Ishikawa (cell line): ENCODE results near the gene PADI1.

Source experiments
- CEBPB ChIP-seq: IDR thresholded peaks from 2 replicates; pipeline ENCODE4 v1.6.1; 2012
- CREB1 ChIP-seq: IDR thresholded peaks from 2 replicates; pipeline ENCODE4 v1.6.1; 2012; ENCODE audit warnings: low read depth
- EGR1 ChIP-seq: IDR thresholded peaks from 2 replicates; pipeline ENCODE4 v1.6.1; 2012
- EP300 ChIP-seq: IDR thresholded peaks from 2 replicates; pipeline ENCODE4 v1.6.1; 2012; ENCODE audit warnings: borderline replicate concordance
- FOXM1 ChIP-seq: IDR thresholded peaks from 2 replicates; pipeline ENCODE4 v1.6.1; 2012; ENCODE audit warnings: low read depth, borderline replicate concordance
- NFIC ChIP-seq: IDR thresholded peaks from 2 replicates; pipeline ENCODE4 v1.6.1; 2012
- RAD21 ChIP-seq: IDR thresholded peaks from 2 replicates; pipeline ENCODE4 v1.6.1; 2012; ENCODE audit warnings: low read depth
- TAF1 ChIP-seq: IDR thresholded peaks from 2 replicates; pipeline ENCODE4 v1.6.1; 2012; ENCODE audit warnings: low read depth, mild to moderate bottlenecking
- TCF12 ChIP-seq: IDR thresholded peaks from 2 replicates; pipeline ENCODE4 v1.6.1; 2012; ENCODE audit warnings: low read depth
- TEAD4 ChIP-seq: IDR thresholded peaks from 2 replicates; pipeline ENCODE4 v1.6.1; 2012
- YY1 ChIP-seq: IDR thresholded peaks from 2 replicates; pipeline ENCODE4 v1.6.1; 2012; ENCODE audit warnings: low read depth
- ZBTB7A ChIP-seq: IDR thresholded peaks from 2 replicates; pipeline ENCODE4 v1.6.1; 2012; ENCODE audit warnings: low read depth
- TF ChIP-seq, protein P1 (sequence below): IDR thresholded peaks from 2 replicates; pipeline ENCODE4 v1.6.1; 2012
- TF ChIP-seq, protein P2 (sequence below): IDR thresholded peaks from 2 replicates; pipeline ENCODE4 v1.6.1; 2012
- TF ChIP-seq, protein P3 (sequence below): IDR thresholded peaks from 2 replicates; pipeline ENCODE4 v1.6.1; 2012; ENCODE audit warnings: low read depth, mild to moderate bottlenecking

Gene PADI1

DNA sequence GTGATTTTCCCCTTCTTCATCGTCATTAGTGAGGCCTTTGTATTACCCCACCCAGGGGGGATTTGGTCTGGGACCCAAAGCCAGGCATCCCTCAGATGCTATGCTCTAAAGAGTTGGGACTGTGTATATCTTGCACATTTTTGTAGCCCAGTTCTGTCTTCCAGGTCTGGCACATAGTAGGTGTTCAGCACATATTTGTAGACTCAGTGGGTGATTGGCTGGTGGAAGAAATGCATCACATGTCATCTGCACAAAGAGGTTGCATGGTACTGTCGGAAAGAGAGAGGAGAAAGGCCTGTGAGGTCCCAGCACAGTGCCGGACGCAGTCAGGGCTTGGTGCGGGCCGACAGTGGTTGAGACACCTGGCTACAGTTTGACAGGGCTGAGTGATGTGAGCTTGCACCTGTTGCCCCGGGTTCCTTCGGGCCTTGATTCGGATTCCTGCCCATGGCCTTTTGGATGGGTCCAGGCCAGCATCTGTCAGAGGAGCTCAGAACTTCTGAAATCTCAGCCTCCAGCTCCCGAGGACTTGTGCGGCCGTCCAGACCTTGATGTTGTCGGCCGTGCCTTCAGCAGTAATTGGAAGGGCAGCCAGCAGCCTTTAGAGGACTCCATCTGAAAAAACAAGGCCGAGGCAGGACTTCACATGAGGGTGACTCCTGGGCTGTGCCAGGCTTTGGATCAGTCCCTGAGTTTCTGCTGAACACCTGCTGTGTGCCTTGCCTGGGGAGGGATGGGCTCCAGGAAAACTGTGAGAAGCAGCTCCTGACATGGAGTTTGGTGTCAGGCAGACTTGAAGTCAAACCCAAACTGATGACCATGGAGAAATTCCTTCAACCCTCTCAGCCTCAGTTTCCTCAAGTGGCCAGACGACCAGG, 40.9 kb upstream of the PADI1 start:
- TF ChIP-seq TEAD4 (no peak), NFIC (no peak), CEBPB (no peak), FOXM1 (no peak)
- TF ChIP-seq, protein P1, sequence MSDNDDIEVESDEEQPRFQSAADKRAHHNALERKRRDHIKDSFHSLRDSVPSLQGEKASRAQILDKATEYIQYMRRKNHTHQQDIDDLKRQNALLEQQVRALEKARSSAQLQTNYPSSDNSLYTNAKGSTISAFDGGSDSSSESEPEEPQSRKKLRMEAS = no peak
- TF ChIP-seq, protein P2, sequence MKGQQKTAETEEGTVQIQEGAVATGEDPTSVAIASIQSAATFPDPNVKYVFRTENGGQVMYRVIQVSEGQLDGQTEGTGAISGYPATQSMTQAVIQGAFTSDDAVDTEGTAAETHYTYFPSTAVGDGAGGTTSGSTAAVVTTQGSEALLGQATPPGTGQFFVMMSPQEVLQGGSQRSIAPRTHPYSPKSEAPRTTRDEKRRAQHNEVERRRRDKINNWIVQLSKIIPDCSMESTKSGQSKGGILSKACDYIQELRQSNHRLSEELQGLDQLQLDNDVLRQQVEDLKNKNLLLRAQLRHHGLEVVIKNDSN = no peak

DNA sequence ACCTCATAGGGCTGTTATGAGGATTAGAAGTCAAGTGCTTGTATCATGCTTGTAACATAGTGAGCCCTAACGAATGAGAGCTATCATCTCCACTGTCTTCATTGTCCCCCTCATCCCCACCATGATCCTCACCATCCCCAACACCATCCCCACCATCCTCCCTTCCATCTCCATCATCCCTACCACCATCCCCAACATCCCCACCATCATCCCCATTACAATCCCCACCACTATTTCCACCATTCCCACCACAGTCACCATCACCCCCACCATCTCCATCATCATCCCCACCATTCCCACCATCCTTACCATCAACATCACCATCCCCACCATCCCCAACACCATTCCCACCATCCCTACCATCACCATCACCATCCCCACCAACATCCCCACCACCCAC, 39.1 kb upstream of the PADI1 start:
- TF ChIP-seq TEAD4 = no peak
- TF ChIP-seq NFIC = no peak
- TF ChIP-seq CEBPB = no peak

DNA sequence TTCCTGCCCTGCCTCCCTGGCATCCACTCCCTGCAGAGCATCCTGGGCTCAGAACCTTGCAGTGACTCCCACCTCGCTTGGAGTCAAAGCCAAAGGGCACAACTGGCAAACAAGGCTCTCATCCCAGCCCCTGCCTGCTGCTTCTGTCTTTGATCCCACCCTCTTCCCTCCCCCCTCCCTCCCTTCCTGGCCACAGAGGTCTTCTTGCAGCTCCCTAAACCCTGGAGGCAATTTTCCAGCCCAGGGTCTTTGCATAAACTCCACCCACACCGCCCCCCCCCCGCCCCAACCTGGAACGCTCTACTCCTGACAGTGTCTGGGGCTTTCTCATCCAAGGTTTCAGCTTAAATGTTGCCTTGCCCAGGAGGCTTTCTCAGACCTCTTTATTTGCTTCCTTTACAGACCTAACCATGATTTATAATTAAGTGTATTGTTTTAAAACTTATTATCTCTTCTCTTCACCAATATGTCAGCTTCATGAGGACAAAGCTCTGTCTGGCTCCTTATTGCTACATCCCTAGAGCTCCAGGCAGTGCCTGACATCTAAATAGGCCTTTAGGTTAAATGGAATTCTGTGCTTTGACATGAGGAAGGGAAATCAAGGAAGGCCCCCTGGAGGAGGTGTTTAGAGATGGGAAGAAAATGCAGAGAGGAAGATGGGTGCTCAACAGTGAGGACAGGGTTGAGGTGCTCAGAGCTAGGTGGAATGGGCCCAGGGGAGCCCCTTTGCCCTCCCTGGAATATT, 37.7 kb upstream of the PADI1 start:
- TF ChIP-seq NFIC (no peak), FOXM1 (no peak), EP300 (no peak), EGR1 (no peak), TEAD4 (no peak)
- TF ChIP-seq, protein P3, sequence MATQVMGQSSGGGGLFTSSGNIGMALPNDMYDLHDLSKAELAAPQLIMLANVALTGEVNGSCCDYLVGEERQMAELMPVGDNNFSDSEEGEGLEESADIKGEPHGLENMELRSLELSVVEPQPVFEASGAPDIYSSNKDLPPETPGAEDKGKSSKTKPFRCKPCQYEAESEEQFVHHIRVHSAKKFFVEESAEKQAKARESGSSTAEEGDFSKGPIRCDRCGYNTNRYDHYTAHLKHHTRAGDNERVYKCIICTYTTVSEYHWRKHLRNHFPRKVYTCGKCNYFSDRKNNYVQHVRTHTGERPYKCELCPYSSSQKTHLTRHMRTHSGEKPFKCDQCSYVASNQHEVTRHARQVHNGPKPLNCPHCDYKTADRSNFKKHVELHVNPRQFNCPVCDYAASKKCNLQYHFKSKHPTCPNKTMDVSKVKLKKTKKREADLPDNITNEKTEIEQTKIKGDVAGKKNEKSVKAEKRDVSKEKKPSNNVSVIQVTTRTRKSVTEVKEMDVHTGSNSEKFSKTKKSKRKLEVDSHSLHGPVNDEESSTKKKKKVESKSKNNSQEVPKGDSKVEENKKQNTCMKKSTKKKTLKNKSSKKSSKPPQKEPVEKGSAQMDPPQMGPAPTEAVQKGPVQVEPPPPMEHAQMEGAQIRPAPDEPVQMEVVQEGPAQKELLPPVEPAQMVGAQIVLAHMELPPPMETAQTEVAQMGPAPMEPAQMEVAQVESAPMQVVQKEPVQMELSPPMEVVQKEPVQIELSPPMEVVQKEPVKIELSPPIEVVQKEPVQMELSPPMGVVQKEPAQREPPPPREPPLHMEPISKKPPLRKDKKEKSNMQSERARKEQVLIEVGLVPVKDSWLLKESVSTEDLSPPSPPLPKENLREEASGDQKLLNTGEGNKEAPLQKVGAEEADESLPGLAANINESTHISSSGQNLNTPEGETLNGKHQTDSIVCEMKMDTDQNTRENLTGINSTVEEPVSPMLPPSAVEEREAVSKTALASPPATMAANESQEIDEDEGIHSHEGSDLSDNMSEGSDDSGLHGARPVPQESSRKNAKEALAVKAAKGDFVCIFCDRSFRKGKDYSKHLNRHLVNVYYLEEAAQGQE = no peak

DNA sequence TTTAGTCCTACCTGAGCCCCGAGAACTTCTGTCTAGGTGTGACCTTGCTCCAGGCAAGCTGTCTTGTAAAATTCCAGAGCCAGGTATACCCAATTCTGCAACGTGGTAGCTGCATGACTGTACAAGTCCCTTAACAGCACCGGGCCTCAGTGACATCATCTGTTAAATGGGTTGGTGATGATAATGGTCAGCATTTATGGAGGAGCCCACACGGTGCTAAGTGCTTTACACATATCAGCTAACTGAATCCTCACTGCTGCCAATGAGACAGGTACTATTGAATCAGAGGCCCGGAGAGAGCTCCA, 37.2 kb upstream of the PADI1 start:
- TF ChIP-seq RAD21 (no peak), NFIC (no peak), EGR1 (no peak), TEAD4 (no peak), CEBPB (no peak), YY1 (no peak), ZBTB7A (no peak), FOXM1 (no peak), EP300 (no peak), CREB1 (no peak), TCF12 (no peak)
- TF ChIP-seq, protein P3 = no peak
- TF ChIP-seq, protein P2 = no peak

DNA sequence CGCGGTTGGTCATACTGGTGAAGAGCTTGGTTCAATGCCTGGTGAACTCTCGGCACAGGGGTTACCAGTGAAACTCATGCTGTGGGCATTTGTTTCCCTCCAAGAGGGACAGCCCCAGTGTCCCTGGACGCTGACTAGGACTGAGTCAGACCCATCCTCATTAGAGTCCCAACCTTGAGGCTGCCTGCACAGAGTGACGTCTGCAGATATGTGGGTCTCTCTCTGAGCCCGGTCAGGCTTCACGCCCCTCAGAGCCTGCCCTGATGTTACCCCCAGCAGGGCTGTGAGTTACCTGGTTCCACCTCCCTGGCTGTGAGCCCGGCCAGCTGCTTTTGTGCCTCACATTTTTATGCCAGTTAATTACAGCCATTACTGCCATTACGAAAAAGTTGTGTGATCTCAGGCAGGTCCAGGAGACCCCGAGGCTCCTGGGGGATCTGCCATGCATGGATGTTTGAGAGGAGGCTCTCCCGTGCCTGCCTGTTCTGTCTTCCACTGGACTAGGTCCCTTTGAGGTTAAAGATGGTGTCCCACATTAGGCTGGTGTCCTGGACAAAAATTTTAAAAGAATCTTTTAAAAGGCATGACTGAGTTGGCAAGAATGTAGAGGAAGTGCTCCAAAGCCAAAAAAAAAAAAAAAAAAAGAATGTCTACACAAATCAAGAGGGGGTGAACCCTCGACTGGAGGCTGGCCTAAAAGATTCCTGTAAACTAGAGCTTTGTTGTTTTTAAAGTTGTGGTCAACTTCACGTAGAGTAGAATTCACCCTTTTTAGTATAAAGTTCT, 36.6 kb upstream of the PADI1 start:
- no peak for TF ChIP-seq EGR1
- peak; percentile 43; the same call in 1 of the 2 replicates for TF ChIP-seq YY1
- peak; percentile 51 for TF ChIP-seq TEAD4
- peak; percentile 81; the same call in 1 of the 2 replicates for TF ChIP-seq ZBTB7A
- no peak for TF ChIP-seq TAF1
- TF ChIP-seq, protein P2 = no peak; the same call in 1 of the 2 replicates
- TF ChIP-seq, protein P1 = peak; percentile 37; the same call in 1 of the 2 replicates
- peak; percentile 67; the same call in 1 of the 2 replicates for TF ChIP-seq FOXM1
- 0 out of 2 replicates have a peak, but pooled peaks have one; percentile 1 for TF ChIP-seq CREB1
- TF ChIP-seq RAD21 = no peak; the same call in 1 of the 2 replicates
- peak; percentile 88 for TF ChIP-seq NFIC
- peak; percentile 68; the same call in 1 of the 2 replicates for TF ChIP-seq EP300
- TF ChIP-seq TCF12 = peak; percentile 88
